HFF-Myc (cell line): ENCODE results near the gene TBC1D17.

ENCODE experiments used
- DNase-seq: peaks from one replicate; pipeline ENCODE4 v3.0.0-alpha.2; 2011; ENCODE audit warnings: low read depth; ENCODE audit errors: extremely low read depth
- H3K4me3 ChIP-seq: replicated peaks from 2 replicates; pipeline ENCODE4 v1.5.1; 2011; ENCODE audit warnings: low read depth, mild to moderate bottlenecking, control low read depth, low read length
- CTCF ChIP-seq: IDR thresholded peaks from 2 replicates; pipeline ENCODE4 v1.5.1; 2012; ENCODE audit warnings: mild to moderate bottlenecking, low read depth, low read length, control low read depth; ENCODE audit errors: missing control alignments

The TBC1D17 gene

GRCh38 chr19:49840321-49840720, 37.2 kb upstream of the TBC1D17 start:
- H3K4me3 ChIP-seq: no peak overlapping the region
- no peak for TF ChIP-seq CTCF
- DNase-seq: no peak

GRCh38 chr19:49840736-49841249, 36.7 kb upstream of the TBC1D17 start:
- TF ChIP-seq CTCF: no peak
- DNase-seq: no peak
- no peak overlapping the region for H3K4me3 ChIP-seq

GRCh38 chr19:49843265-49843664, 34.2 kb upstream of the TBC1D17 start:
- no peak for DNase-seq
- no peak for TF ChIP-seq CTCF
- H3K4me3 ChIP-seq: no peak overlapping the region

- no peak for TF ChIP-seq CTCF
- DNase-seq: no peak
- no peak overlapping the region for H3K4me3 ChIP-seq
These were observed 33.1 kb upstream of the TBC1D17 start for GRCh38 chr19:49844138-49845095.

GRCh38 chr19:49845414-49845813, 32.1 kb upstream of the TBC1D17 start:
- no peak for DNase-seq
- no peak for TF ChIP-seq CTCF
- no peak overlapping the region for H3K4me3 ChIP-seq

GRCh38 chr19:49846408-49846807, 31.1 kb upstream of the TBC1D17 start:
- no peak for TF ChIP-seq CTCF
- no peak overlapping the region for H3K4me3 ChIP-seq
- DNase-seq: no peak
